H1 (cell line): ENCODE data around the gene HTR2A. TPM values are rescaled to one million over a fixed set of nuclear protein-coding genes. Genes with fewer than 3 reads are reported as not detected.

Source experiments
- CTCF ChIA-PET: fragments of 300-600 bp; sonication (Branson Sonifier 250); formaldehyde crosslinking; loops from one replicate; lab custom pipeline; 2021; ENCODE audit not compliant: partially characterized antibody; lab: Charles Lee
- POLR2A ChIA-PET: fragments of 300-600 bp; sonication (Branson Sonifier 250); formaldehyde crosslinking; loops from one replicate; lab custom pipeline; 2021; ENCODE audit warnings: inconsistent platforms; ENCODE audit not compliant: partially characterized antibody; lab: Charles Lee
- DNase-seq, 2 experiments: peaks; one replicate each; pipeline versions ENCODE4 v3.0.0 to v3.0.0-alpha.2; 2010 to 2022; ENCODE audit warnings: low spot score in 2 of 2, low read depth in 1 of 2, mixed read lengths in 1 of 2
- FAIRE-seq: peaks from 2 replicates; lab custom pipeline; 2011; peaks lifted over from hg19 to GRCh38; lab: Jason Lieb, UNC
- H2AFZ ChIP-seq: 2 replicates; pipeline ENCODE4 v1.8.1; 2012; ENCODE audit warnings: low read length, inconsistent platforms
- H2AK5ac ChIP-seq: 2 replicates; pipeline ENCODE4 v1.6.1; 2013; ENCODE audit warnings: low read depth, low read length
- H2BK120ac ChIP-seq: replicated peaks from 2 replicates; pipeline ENCODE3; 2013; ENCODE audit warnings: low read depth, low read length, inconsistent platforms
- H2BK12ac ChIP-seq: 2 replicates; pipeline ENCODE4 v1.6.1; 2013; ENCODE audit warnings: low read depth, low read length
- H2BK15ac ChIP-seq: 2 replicates; pipeline ENCODE4 v1.6.1; 2013; ENCODE audit warnings: low read length
- H2BK20ac ChIP-seq: 2 replicates; pipeline ENCODE4 v1.6.1; 2013; ENCODE audit warnings: low read length
- H2BK5ac ChIP-seq: 2 replicates; pipeline ENCODE4 v1.6.1; 2013; ENCODE audit warnings: low read depth, low read length
- H3K14ac ChIP-seq: 2 replicates; pipeline ENCODE4 v1.6.1; 2013; ENCODE audit warnings: inconsistent platforms; ENCODE audit not compliant: insufficient read length
- H3K18ac ChIP-seq: 2 replicates; pipeline ENCODE4 v1.6.1; 2013; ENCODE audit warnings: low read length; ENCODE audit errors: extremely low read depth
- H3K23ac ChIP-seq: 2 replicates; pipeline ENCODE4 v1.6.1; 2013; ENCODE audit warnings: inconsistent platforms; ENCODE audit not compliant: insufficient read length
- H3K23me2 ChIP-seq: 2 replicates; pipeline ENCODE4 v1.6.1; 2013; ENCODE audit warnings: low read depth, low read length
- H3K27ac ChIP-seq: 2 replicates; pipeline ENCODE4 v1.6.1; 2011; ENCODE audit warnings: low read depth, low read length, inconsistent platforms
- H3K27me3 ChIP-seq, 4 experiments: replicated peaks in 1 of 4; 1 replicate in 1 of 4; 2 replicates in 3 of 4; pipeline versions ENCODE4 v1.6.1 to v1.8.1; 2011 to 2013; ENCODE audit warnings: low read length in 3 of 4, mild to moderate bottlenecking in 3 of 4, inconsistent platforms in 2 of 4, mixed read lengths in 2 of 4, moderate library complexity in 1 of 4; ENCODE audit not compliant: control insufficient read depth in 3 of 4, insufficient read depth in 3 of 4; ENCODE audit errors: extremely low read depth in 1 of 4
- H3K36me3 ChIP-seq, 4 experiments: 2 replicates each; pipeline versions ENCODE4 v1.6.1 to v1.8.1; 2011 to 2013; ENCODE audit warnings: mild to moderate bottlenecking in 4 of 4, low read length in 3 of 4, moderate library complexity in 2 of 4, control low read depth in 1 of 4, inconsistent platforms in 1 of 4; ENCODE audit not compliant: insufficient read depth in 4 of 4, control insufficient read depth in 2 of 4
- H3K4ac ChIP-seq: replicated peaks from 2 replicates; pipeline ENCODE3; 2013; ENCODE audit warnings: low read length, low read depth, mixed read lengths, inconsistent platforms; ENCODE audit not compliant: insufficient read length
- H3K4me1 ChIP-seq, 4 experiments: replicated peaks in 1 of 4; 1 replicate in 1 of 4; 2 replicates in 3 of 4; pipeline versions ENCODE4 v1.6.1 to v1.8.1; 2011 to 2013; ENCODE audit warnings: low read length in 3 of 4, inconsistent platforms in 2 of 4, mixed read lengths in 1 of 4; ENCODE audit not compliant: insufficient read depth in 4 of 4, control insufficient read depth in 3 of 4
- H3K4me2 ChIP-seq, 2 experiments: 2 replicates each; pipeline versions ENCODE4 v1.6.1 to v1.8.1; 2011 to 2013; ENCODE audit warnings: low read depth in 2 of 2, low read length in 2 of 2, control low read depth in 1 of 2, inconsistent platforms in 1 of 2, mild to moderate bottlenecking in 1 of 2; ENCODE audit not compliant: insufficient read depth in 1 of 2
- H3K4me3 ChIP-seq, 4 experiments: fragments of 200-600, 300-600 bp in 1 of 4; sonication (generic), shearing (Covaris generic), sonication (Bioruptor Twin) in 1 of 4; 2 replicates each; pipeline versions ENCODE4 v1.5.1 to v1.8.1; 2011 to 2016; ENCODE audit warnings: low read length in 4 of 4, low read depth in 3 of 4, control low read depth in 2 of 4, inconsistent platforms in 2 of 4, mild to moderate bottlenecking in 2 of 4, mixed read lengths in 1 of 4, moderate library complexity in 1 of 4; ENCODE audit not compliant: insufficient read depth in 2 of 4; ENCODE audit errors: extremely low read depth in 1 of 4
- H3K56ac ChIP-seq: replicated peaks from 2 replicates; pipeline ENCODE3; 2013; ENCODE audit warnings: low read depth, mild to moderate bottlenecking, mixed read lengths, low read length, inconsistent platforms; ENCODE audit not compliant: insufficient read length
- H3K79me1 ChIP-seq: 2 replicates; pipeline ENCODE4 v1.6.1; 2013; ENCODE audit warnings: low read depth, low read length, control low read depth
- H3K79me2 ChIP-seq, 2 experiments: 2 replicates each; pipeline versions ENCODE4 v1.6.1 to v1.8.1; 2012 to 2013; ENCODE audit warnings: low read length in 2 of 2, mild to moderate bottlenecking in 2 of 2, inconsistent platforms in 1 of 2; ENCODE audit not compliant: insufficient read depth in 2 of 2, control insufficient read depth in 1 of 2
- H3K9ac ChIP-seq, 4 experiments: replicated peaks in 1 of 4; 1 replicate in 1 of 4; 2 replicates in 3 of 4; pipeline versions ENCODE4 v1.6.1 to v1.8.1; 2011 to 2013; ENCODE audit warnings: low read depth in 3 of 4, low read length in 3 of 4, control low read depth in 2 of 4, mild to moderate bottlenecking in 2 of 4, moderate library complexity in 2 of 4, inconsistent platforms in 1 of 4; ENCODE audit errors: extremely low read depth in 1 of 4
- H3K9me3 ChIP-seq, 2 experiments: 2 replicates each; pipeline versions ENCODE4 v1.6.1 to v1.8.1; 2012 to 2013; ENCODE audit warnings: mild to moderate bottlenecking in 2 of 2, moderate library complexity in 2 of 2, control low read depth in 1 of 2, inconsistent platforms in 1 of 2, low read depth in 1 of 2, low read length in 1 of 2, mixed read lengths in 1 of 2; ENCODE audit not compliant: insufficient read depth in 2 of 2
- H4K20me1 ChIP-seq, 2 experiments: replicated peaks in 1 of 2; 2 replicates each; pipeline versions ENCODE3 to v1.8.1; 2011 to 2013; ENCODE audit warnings: inconsistent platforms in 2 of 2, low read length in 2 of 2, mild to moderate bottlenecking in 1 of 2; ENCODE audit not compliant: insufficient read depth in 2 of 2, control insufficient read depth in 1 of 2
- H4K5ac ChIP-seq: 2 replicates; pipeline ENCODE4 v1.6.1; 2013; ENCODE audit warnings: low read length, low read depth, mixed read lengths, inconsistent platforms; ENCODE audit not compliant: insufficient read length
- H4K8ac ChIP-seq: 2 replicates; pipeline ENCODE4 v1.8.0; 2013; ENCODE audit warnings: mild to moderate bottlenecking, moderate library complexity, low read length, inconsistent platforms; ENCODE audit not compliant: insufficient read depth; ENCODE audit errors: extremely low read depth
- H4K91ac ChIP-seq: replicated peaks from 2 replicates; pipeline ENCODE3; 2013; ENCODE audit warnings: low read length, mixed read lengths, inconsistent platforms; ENCODE audit not compliant: insufficient read length
- CTBP2 ChIP-seq: IDR thresholded peaks from 2 replicates; pipeline ENCODE4 v1.7.0; 2011; ENCODE audit warnings: borderline replicate concordance, mild to moderate bottlenecking, moderate library complexity, mixed read lengths, low read length; ENCODE audit not compliant: insufficient read depth, insufficient read length
- CTCF ChIP-seq, 3 experiments: IDR thresholded peaks; 1 replicate in 2 of 3; 2 replicates in 1 of 3; pipeline versions ENCODE4 v1.5.1 to v1.6.1; 2011; ENCODE audit warnings: low read length in 3 of 3, mild to moderate bottlenecking in 3 of 3, inconsistent platforms in 2 of 3, low read depth in 1 of 3, moderate library complexity in 1 of 3; ENCODE audit not compliant: insufficient read depth in 1 of 3; ENCODE audit errors: control extremely low read depth in 1 of 3
- RAD21 ChIP-seq, 2 experiments: IDR thresholded peaks in 1 of 2; conservative IDR thresholded peaks in 1 of 2; 2 replicates each; pipeline ENCODE4 v1.6.1; 2011; ENCODE audit warnings: low read depth in 2 of 2, low read length in 2 of 2, improper control_type of control experiment in 1 of 2, inconsistent platforms in 1 of 2, mild to moderate bottlenecking in 1 of 2, moderate library complexity in 1 of 2
- WGBS, 2 experiments: shearing (Covaris generic) in 1 of 2; methylation state at CpG; one replicate each; pipeline versions ENCODE4 v1.1.6 to v1.1.7; 2013 to 2015; ENCODE audit warnings: low lambda C conversion rate in 2 of 2, mixed read lengths in 2 of 2, inconsistent platforms in 1 of 2, low coverage in 1 of 2, missing lambda C conversion rate in 1 of 2; ENCODE audit not compliant: insufficient replicate concordance in 2 of 2, insufficient coverage in 1 of 2, insufficient read length in 1 of 2; ENCODE audit errors: extremely low coverage in 1 of 2, missing lambda C conversion rate in 1 of 2; 5-methylcytosine and 5-hydroxymethylcytosine counted together
- polyA plus RNA-seq, 7 experiments: library from polyadenylated mRNA; depleted of rRNA in 3 of 7; stranded (reverse) in 5 of 7; unstranded in 2 of 7; fragments of >200 nt in 5 of 7; fragments of 200-250 nt in 2 of 7; gene quantifications; 1 replicate in 5 of 7; 2 replicates in 1 of 7; 4 replicates in 1 of 7; pipeline versions ENCODE4 v1.2.1 to v1.2.3, GENCODE V29; 2011 to 2013; ENCODE audit warnings: missing spikeins in 2 of 7, mixed read lengths in 2 of 7
- total RNA-seq: library from RNA; stranded (reverse); fragmentation: NEBNext Ultra II Directional; extraction: Animal tissue kit (Norgen Biotek cat#: 25700); gene quantifications from 2 replicates; pipeline ENCODE4 v1.2.1, GENCODE V29; 2021

Gene HTR2A
- total and polyA plus RNA-seq, 2 of the 8 experiments (the other 6 are each of a cell fraction or from before 2014, with no cell fraction given) = not detected

GRCh38 chr13:46905249-46905648 is 8.4 kb upstream of the HTR2A start:
- no peaks in the 10 kb centered on the region; a peak in 1 of 8 replicates for H3K36me3 ChIP-seq
- TF ChIP-seq RAD21 (IDR thresholded peaks at IDR 0.05 in 1 of 2, conservative IDR thresholded peaks at IDR 0.05 in 1 of 2; ENCODE audit: low read depth in 2 of 2, low read length in 2 of 2) (peak; percentile 62 to 76), CTCF (IDR thresholded peaks at IDR 0.05; ENCODE audit: control extremely low read depth in 1 of 3, insufficient read depth in 1 of 3, low read depth in 1 of 3, low read length in 3 of 3) (peak in 2 of 3 experiments; percentile 42 to 50; a peak in 3 of 4 replicates), CTBP2 (no peak)
- ChIA-PET CTCF (interaction anchor here (0.6 to 1.6 kb wide), 2 partner anchors 8 to 487 kb away, joined by 3 to 4 read pairs; partner anchors contain the start of gene HTR2A), POLR2A (no interaction called here)
- no peaks in the 10 kb centered on the region for H3K4me1 ChIP-seq
- H4K5ac ChIP-seq = no peak overlapping the region
- H3K9me3 ChIP-seq = no peaks in the 10 kb centered on the region
- H4K20me1 ChIP-seq = no peaks in the 10 kb centered on the region
- H3K4me2 ChIP-seq = no peak overlapping the region
- H2BK120ac ChIP-seq = no peak overlapping the region
- H3K27ac ChIP-seq = no peak overlapping the region
- H4K91ac ChIP-seq = no peak overlapping the region
- no peak overlapping the region for H3K23ac ChIP-seq
- H3K18ac ChIP-seq = no peak overlapping the region
- H2BK12ac ChIP-seq = no peak overlapping the region
- H3K9ac ChIP-seq = no peak overlapping the region
- no peaks in the 10 kb centered on the region for H3K79me2 ChIP-seq
- H3K4ac ChIP-seq = no peak overlapping the region
- no peaks in the 10 kb centered on the region for H3K79me1 ChIP-seq
- no peak overlapping the region for H2BK15ac ChIP-seq
- no peak for FAIRE-seq
- no peak overlapping the region for H3K14ac ChIP-seq
- no peak overlapping the region for H2BK20ac ChIP-seq
- no peak overlapping the region for H4K8ac ChIP-seq
- H3K23me2 ChIP-seq = no peaks in the 10 kb centered on the region
- peak in 1 of 2 experiments; percentile 2 for DNase-seq
- 76% methylated on average over 3 of the region's 3 CpGs; no CpG with 5 or more reads in 1 of the 2 experiments for WGBS, 2 experiments
- H2AFZ ChIP-seq = no peak overlapping the region
- no peak overlapping the region for H3K56ac ChIP-seq
- H3K27me3 ChIP-seq = no peaks in the 10 kb centered on the region
- H3K4me3 ChIP-seq = no peak overlapping the region
- H2AK5ac ChIP-seq = no peak overlapping the region
- H2BK5ac ChIP-seq = no peak overlapping the region
